WTC11 (cell line): Measurements from ENCODE around the gene HHAT.

ENCODE experiments used
- ATF3 ChIP-seq: sonication (generic); formaldehyde crosslinking; conservative IDR thresholded peaks from 2 replicates; pipeline ENCODE4 v1.8.1; 2022; ENCODE audit warnings: mild to moderate bottlenecking, missing genetic modification reagents
- ATF6 ChIP-seq: sonication (generic); formaldehyde crosslinking; IDR thresholded peaks from 2 replicates; pipeline ENCODE4 v1.8.1; 2023; ENCODE audit warnings: mild to moderate bottlenecking, missing genetic modification reagents
- KAT7 ChIP-seq: sonication (generic); formaldehyde crosslinking; IDR thresholded peaks from 2 replicates; pipeline ENCODE4 v1.8.1; 2023; ENCODE audit warnings: missing genetic modification reagents, mild to moderate bottlenecking, borderline replicate concordance
- MLX ChIP-seq: sonication (generic); formaldehyde crosslinking; IDR thresholded peaks from 2 replicates; pipeline ENCODE4 v1.8.1; 2023; ENCODE audit warnings: mild to moderate bottlenecking, missing genetic modification reagents, moderate library complexity
- ZSCAN18 ChIP-seq: fragments of 250-450 bp; sonication (Bioruptor Pico); IDR thresholded peaks from 2 replicates; pipeline ENCODE4 v2.1.2; 2022; ENCODE audit warnings: mild to moderate bottlenecking, moderate library complexity
- TF ChIP-seq, protein P1 (sequence below): fragments of 200-600 bp; IDR thresholded peaks from 2 replicates; pipeline ENCODE4 v1.8.0; 2022; ENCODE audit warnings: antibody characterized with exemption

DNA sequence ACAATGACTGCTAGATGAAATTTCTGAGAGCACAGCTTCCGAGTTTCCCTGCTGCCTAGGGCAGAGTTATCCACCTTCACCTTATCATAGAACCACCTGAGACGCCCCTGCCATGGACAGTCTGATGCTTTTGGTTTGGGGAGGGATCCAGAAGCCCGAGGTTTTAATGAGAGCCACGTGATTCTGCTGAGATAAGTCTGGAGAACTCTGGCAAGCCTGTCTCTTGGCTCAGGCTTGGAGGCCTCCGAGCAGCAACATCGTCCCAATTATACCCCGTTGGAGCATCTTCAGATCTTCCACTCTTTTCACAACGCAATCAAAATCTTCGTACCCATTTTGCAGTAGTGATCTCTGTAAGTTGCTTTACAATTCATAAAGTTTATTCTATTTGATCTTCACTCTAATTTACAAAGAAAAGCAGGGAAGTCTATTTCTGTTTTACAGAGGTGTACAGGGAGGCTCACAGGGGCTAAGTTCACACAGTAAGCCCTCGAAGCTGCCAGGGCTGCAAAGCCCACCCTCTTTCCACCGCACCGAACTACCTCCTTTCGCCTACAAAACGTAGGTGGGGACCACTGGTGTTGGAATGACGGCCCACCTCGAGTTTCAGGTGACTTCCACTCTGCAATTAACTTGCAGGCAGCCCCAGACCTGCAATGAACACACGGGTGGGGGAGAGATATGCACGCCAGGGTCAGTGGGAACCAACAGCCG lies 513 bp upstream of the HHAT start:
- TF ChIP-seq KAT7 (CRISPR knock-in tag) (no peak), ATF3 (CRISPR knock-in tag) (no peak), ZSCAN18 (CRISPR knock-in tag) (no peak), MLX (CRISPR knock-in tag) (no peak), ATF6 (CRISPR knock-in tag) (no peak)
- TF ChIP-seq, protein P1, sequence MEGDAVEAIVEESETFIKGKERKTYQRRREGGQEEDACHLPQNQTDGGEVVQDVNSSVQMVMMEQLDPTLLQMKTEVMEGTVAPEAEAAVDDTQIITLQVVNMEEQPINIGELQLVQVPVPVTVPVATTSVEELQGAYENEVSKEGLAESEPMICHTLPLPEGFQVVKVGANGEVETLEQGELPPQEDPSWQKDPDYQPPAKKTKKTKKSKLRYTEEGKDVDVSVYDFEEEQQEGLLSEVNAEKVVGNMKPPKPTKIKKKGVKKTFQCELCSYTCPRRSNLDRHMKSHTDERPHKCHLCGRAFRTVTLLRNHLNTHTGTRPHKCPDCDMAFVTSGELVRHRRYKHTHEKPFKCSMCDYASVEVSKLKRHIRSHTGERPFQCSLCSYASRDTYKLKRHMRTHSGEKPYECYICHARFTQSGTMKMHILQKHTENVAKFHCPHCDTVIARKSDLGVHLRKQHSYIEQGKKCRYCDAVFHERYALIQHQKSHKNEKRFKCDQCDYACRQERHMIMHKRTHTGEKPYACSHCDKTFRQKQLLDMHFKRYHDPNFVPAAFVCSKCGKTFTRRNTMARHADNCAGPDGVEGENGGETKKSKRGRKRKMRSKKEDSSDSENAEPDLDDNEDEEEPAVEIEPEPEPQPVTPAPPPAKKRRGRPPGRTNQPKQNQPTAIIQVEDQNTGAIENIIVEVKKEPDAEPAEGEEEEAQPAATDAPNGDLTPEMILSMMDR, result no peak
